ENCODE results near the gene PRRC2A. TPM values are rescaled to one million over a fixed set of nuclear protein-coding genes. Genes with fewer than 3 reads are reported as not detected.

The PRRC2A gene
- total RNA-seq, 1 experiment from 2014 or later, result 383 TPM

- Mint-ChIP-seq H3K27me3 (ENCODE audit: low read depth) (no peaks in the 10 kb centered on the region), H3K27ac (no peak overlapping the region), H3K9me3 (no peaks in the 10 kb centered on the region), H3K4me3 (no peak overlapping the region), H3K36me3 (ENCODE audit: insufficient read depth in 1 of 3, low read depth in 3 of 3) (peaks cover 48 to 88% (median 79%) of the 10 kb centered on the region in 3 experiments), H3K4me1 (no peaks in the 10 kb centered on the region)
- H3T11ph ChIP-seq (ENCODE audit: low read length), result no peak overlapping the region
- no peak overlapping the region for H3K23ac ChIP-seq (ENCODE audit: insufficient read length, low read depth, low read length)
- no peaks in the 10 kb centered on the region for H3K79me1 ChIP-seq (ENCODE audit: insufficient read depth, low read depth, low read length, poor library complexity, severe bottlenecking)
- TF ChIP-seq, protein P1, sequence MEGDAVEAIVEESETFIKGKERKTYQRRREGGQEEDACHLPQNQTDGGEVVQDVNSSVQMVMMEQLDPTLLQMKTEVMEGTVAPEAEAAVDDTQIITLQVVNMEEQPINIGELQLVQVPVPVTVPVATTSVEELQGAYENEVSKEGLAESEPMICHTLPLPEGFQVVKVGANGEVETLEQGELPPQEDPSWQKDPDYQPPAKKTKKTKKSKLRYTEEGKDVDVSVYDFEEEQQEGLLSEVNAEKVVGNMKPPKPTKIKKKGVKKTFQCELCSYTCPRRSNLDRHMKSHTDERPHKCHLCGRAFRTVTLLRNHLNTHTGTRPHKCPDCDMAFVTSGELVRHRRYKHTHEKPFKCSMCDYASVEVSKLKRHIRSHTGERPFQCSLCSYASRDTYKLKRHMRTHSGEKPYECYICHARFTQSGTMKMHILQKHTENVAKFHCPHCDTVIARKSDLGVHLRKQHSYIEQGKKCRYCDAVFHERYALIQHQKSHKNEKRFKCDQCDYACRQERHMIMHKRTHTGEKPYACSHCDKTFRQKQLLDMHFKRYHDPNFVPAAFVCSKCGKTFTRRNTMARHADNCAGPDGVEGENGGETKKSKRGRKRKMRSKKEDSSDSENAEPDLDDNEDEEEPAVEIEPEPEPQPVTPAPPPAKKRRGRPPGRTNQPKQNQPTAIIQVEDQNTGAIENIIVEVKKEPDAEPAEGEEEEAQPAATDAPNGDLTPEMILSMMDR (conservative IDR thresholded peaks at IDR 0.05), result no peak
- H3K56ac ChIP-seq (ENCODE audit: insufficient read length, low read depth, low read length), result no peak overlapping the region
- H3K4me1 ChIP-seq (ENCODE audit: insufficient read depth, low read length), result no peaks in the 10 kb centered on the region
- H4K20me1 ChIP-seq (ENCODE audit: control insufficient read depth, insufficient read depth, insufficient read length), result no peaks in the 10 kb centered on the region
- H2BK20ac ChIP-seq (ENCODE audit: low read depth, low read length, poor library complexity, severe bottlenecking), result no peak overlapping the region
- H3K27ac ChIP-seq (ENCODE audit: insufficient read length, low read depth, low read length), result no peak overlapping the region
- H3K23me2 ChIP-seq (ENCODE audit: insufficient read length, low read depth, low read length, poor library complexity, severe bottlenecking), result no peaks in the 10 kb centered on the region
- H3K9me3 ChIP-seq (ENCODE audit: control insufficient read depth, low read depth, low read length), result no peaks in the 10 kb centered on the region
- H3K79me2 ChIP-seq (ENCODE audit: insufficient read depth, low read length), result no peaks in the 10 kb centered on the region
- H2BK12ac ChIP-seq (ENCODE audit: insufficient read length, low read depth, low read length), result no peak overlapping the region
- no peak overlapping the region for H4K5ac ChIP-seq (ENCODE audit: insufficient read length, low read depth, low read length)
- no peak overlapping the region for H4K8ac ChIP-seq (replicated peaks; ENCODE audit: insufficient read length, low read depth, low read length)
- H3K4me2 ChIP-seq (ENCODE audit: insufficient read depth, insufficient read length, low read length), result no peak overlapping the region
- DNase-seq, result no peak
- WGBS (ENCODE audit: extremely low coverage, insufficient read length, low lambda C conversion rate), result no CpG with 5 or more reads among the region's 6 CpGs
- H3K18ac ChIP-seq (ENCODE audit: insufficient read length, low read depth, low read length), result no peak overlapping the region
- no peak overlapping the region for H3K14ac ChIP-seq (ENCODE audit: insufficient read depth, low read length)
- no peak overlapping the region for H2AFZ ChIP-seq (ENCODE audit: low read length)
- H3K9ac ChIP-seq (ENCODE audit: extremely low read depth, insufficient read length, low read length), result no peak overlapping the region
- no peak overlapping the region for H4K91ac ChIP-seq (ENCODE audit: insufficient read length, low read depth, low read length)
- H2AK5ac ChIP-seq (ENCODE audit: insufficient read length, low read length), result no peak overlapping the region
- no peak overlapping the region for H2BK5ac ChIP-seq (ENCODE audit: insufficient read length, low read length)
- no peak overlapping the region for H3K4ac ChIP-seq (ENCODE audit: low read depth, low read length)
- no peak overlapping the region for H2BK15ac ChIP-seq (ENCODE audit: low read depth, low read length)
- no peaks in the 10 kb centered on the region for H3K27me3 ChIP-seq (ENCODE audit: insufficient read depth, low read length)
- H2BK120ac ChIP-seq (ENCODE audit: low read depth, low read length, poor library complexity, severe bottlenecking), result no peak overlapping the region
These were observed 22.5 kb downstream of the PRRC2A start for GRCh38 chr6:31642798-31643570.

Data from H9 (cell line).